ENCODE data around the gene TAS2R41. TPM values are rescaled to one million over a fixed set of nuclear protein-coding genes. Genes with fewer than 3 reads are reported as not detected.

The TAS2R41 gene
- total and polyA plus RNA-seq, 7 donors, result 1.6 TPM; not detected in 6

DNA sequence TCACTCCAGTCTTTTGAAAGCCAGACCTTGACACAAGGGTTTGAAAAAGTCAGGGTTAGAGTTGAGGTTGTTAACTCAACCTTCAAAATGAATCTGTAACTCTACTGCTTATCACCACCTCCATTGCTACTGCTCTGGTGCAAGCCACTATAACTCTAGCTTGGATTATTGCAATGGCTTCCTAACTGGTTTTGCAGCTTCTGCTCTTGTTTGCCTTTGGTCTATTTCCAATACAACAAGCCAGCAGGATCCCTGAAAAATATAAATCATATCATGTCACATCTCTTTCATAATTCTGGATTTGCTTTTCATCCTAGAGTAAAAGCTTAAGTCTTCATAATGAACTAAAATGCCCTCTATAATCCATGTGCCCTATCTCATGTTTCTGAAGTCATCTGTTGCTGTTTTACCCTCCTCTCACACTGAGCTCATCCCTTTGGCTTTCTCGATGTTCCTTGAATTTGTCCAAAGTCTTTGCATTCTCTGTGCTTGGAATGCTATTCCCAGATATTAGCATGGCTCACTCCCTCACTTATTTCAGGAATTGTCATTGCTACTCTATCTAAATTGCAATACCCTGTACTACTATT, 23.5 kb upstream of the TAS2R41 start:
- no peak for DNase-seq
- H3K27me3 ChIP-seq, result no peaks in the 10 kb centered on the region
- no peaks in the 10 kb centered on the region for H3K4me1 ChIP-seq
- no peak for TF ChIP-seq EP300 (IDR thresholded peaks at IDR 0.05)
- TF ChIP-seq CTCF (IDR thresholded peaks at IDR 0.05), result no peak
- TF ChIP-seq POLR2AphosphoS5 (IDR thresholded peaks at IDR 0.05), result no peak
- no peaks in the 10 kb centered on the region for H3K36me3 ChIP-seq
- WGBS, 2 donors, result 75 to 85% methylated on average over 1 of the region's 1 CpG
- no peak overlapping the region for H3K4me3 ChIP-seq
- H3K27ac ChIP-seq, result no peak overlapping the region
- no peaks in the 10 kb centered on the region for H3K9me3 ChIP-seq
- intact Hi-C loops (cut with DNase I), result no loop called here

DNA sequence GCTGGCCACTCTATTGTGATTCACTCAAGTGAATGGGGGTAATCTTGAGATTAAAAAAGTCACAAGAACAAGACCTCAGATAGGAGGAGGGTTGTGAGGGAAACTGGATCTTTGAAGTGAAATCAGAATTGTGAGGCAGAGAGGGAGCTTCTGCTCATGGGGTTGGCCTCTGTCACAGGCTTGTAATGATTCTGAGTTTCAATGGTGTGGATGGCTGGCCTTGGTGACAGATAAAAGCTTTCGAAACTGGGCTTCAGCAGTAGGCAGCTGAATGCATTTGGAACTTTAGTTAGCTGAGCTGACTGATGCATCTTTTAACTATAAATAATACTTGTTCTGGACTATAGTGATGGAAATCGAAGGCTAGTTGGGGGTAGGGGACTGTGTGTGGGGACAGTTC, 22.2 kb upstream of the TAS2R41 start:
- TF ChIP-seq EP300 (IDR thresholded peaks at IDR 0.05) (no peak), CTCF (IDR thresholded peaks at IDR 0.05) (no peak), POLR2AphosphoS5 (IDR thresholded peaks at IDR 0.05) (no peak), POLR2A (IDR thresholded peaks at IDR 0.05) (no peak)
- Histone ChIP-seq H3K4me1 (no peaks in the 10 kb centered on the region), H3K27me3 (no peaks in the 10 kb centered on the region), H3K9me3 (no peaks in the 10 kb centered on the region), H3K4me3 (no peak overlapping the region), H3K36me3 (no peaks in the 10 kb centered on the region), H3K27ac (no peak overlapping the region)
- 89 to 90% methylated on average over 2 of the region's 2 CpGs for WGBS, 2 donors
- intact Hi-C loops (cut with DNase I), result no loop called here
- DNase-seq, result no peak

- DNase-seq, result no peak
- no peaks in the 10 kb centered on the region for H3K9me3 ChIP-seq
- TF ChIP-seq EP300 (IDR thresholded peaks at IDR 0.05) (no peak), POLR2AphosphoS5 (IDR thresholded peaks at IDR 0.05) (no peak), CTCF (IDR thresholded peaks at IDR 0.05) (no peak), POLR2A (IDR thresholded peaks at IDR 0.05) (no peak)
- H3K27ac ChIP-seq, result no peak overlapping the region
- intact Hi-C loops (cut with DNase I), result no loop called here
- H3K4me1 ChIP-seq, result no peaks in the 10 kb centered on the region
- H3K36me3 ChIP-seq, result no peaks in the 10 kb centered on the region
- WGBS, 2 donors, result 69 to 87% methylated on average over 4 of the region's 4 CpGs
- H3K4me3 ChIP-seq, result no peak overlapping the region
- H3K27me3 ChIP-seq, result no peaks in the 10 kb centered on the region
Measured at GRCh38 chr7:143455942-143456341, 21.7 kb upstream of the TAS2R41 start.

GRCh38 chr7:143456992-143457793, 20.5 kb upstream of the TAS2R41 start:
- Histone ChIP-seq H3K9me3 (no peaks in the 10 kb centered on the region), H3K27ac (no peak overlapping the region), H3K4me1 (no peaks in the 10 kb centered on the region), H3K4me3 (no peak overlapping the region), H3K27me3 (no peaks in the 10 kb centered on the region), H3K36me3 (no peaks in the 10 kb centered on the region)
- WGBS, 2 donors, result 76 to 77% methylated on average over 4 of the region's 4 CpGs
- intact Hi-C loops (cut with DNase I), result no loop called here
- DNase-seq, result no peak
- TF ChIP-seq POLR2A (IDR thresholded peaks at IDR 0.05) (no peak), POLR2AphosphoS5 (IDR thresholded peaks at IDR 0.05) (no peak)

GRCh38 chr7:143458263-143458662, 19.4 kb upstream of the TAS2R41 start:
- intact Hi-C loops (cut with DNase I), result no loop called here
- no peaks in the 10 kb centered on the region for H3K9me3 ChIP-seq
- H3K4me3 ChIP-seq, result no peak overlapping the region
- H3K4me1 ChIP-seq, result no peaks in the 10 kb centered on the region
- TF ChIP-seq POLR2AphosphoS5 (IDR thresholded peaks at IDR 0.05) (no peak), EP300 (IDR thresholded peaks at IDR 0.05) (no peak), CTCF (IDR thresholded peaks at IDR 0.05) (no peak), POLR2A (IDR thresholded peaks at IDR 0.05) (no peak)
- H3K36me3 ChIP-seq, result no peaks in the 10 kb centered on the region
- 83 to 86% methylated on average over 3 of the region's 3 CpGs for WGBS, 2 donors
- DNase-seq, result no peak
- no peaks in the 10 kb centered on the region for H3K27me3 ChIP-seq
- no peak overlapping the region for H3K27ac ChIP-seq
